Endothelial cell of umbilical vein (primary cell): ENCODE data around the gene ACADSB.

ENCODE experiments used
- CTCF ChIP-seq, 2 donors: IDR thresholded peaks; 1 replicate in 1 of 2; 2 replicates in 1 of 2; pipeline ENCODE4 v1.5.1; 2011; ENCODE audit warnings: low read length in 2 of 2, mild to moderate bottlenecking in 2 of 2, moderate library complexity in 2 of 2, control low read depth in 1 of 2, inconsistent platforms in 1 of 2, low read depth in 1 of 2; ENCODE audit not compliant: insufficient read depth in 1 of 2; ENCODE audit errors: extremely low read depth in 1 of 2
- EZH2 ChIP-seq: IDR thresholded peaks from 2 replicates; pipeline ENCODE4 v1.6.1; 2012; ENCODE audit warnings: borderline replicate concordance, low read depth, mild to moderate bottlenecking, moderate library complexity, low read length, inconsistent platforms; ENCODE audit not compliant: severe bottlenecking
- FOS ChIP-seq: IDR thresholded peaks from 2 replicates; pipeline ENCODE4 v1.6.1; 2011; ENCODE audit warnings: mild to moderate bottlenecking, low read length, moderate library complexity, borderline replicate concordance; ENCODE audit not compliant: insufficient read depth
- JUN ChIP-seq: IDR thresholded peaks from 2 replicates; pipeline ENCODE4 v1.6.1; 2011; ENCODE audit warnings: borderline replicate concordance, low read depth; ENCODE audit not compliant: insufficient read length, insufficient read depth
- MAX ChIP-seq: IDR thresholded peaks from 2 replicates; pipeline ENCODE4 v1.6.1; 2011; ENCODE audit not compliant: insufficient read depth, insufficient read length
- POLR2A ChIP-seq: IDR thresholded peaks from 2 replicates; pipeline ENCODE4 v1.6.1; 2012; ENCODE audit warnings: low read depth, mild to moderate bottlenecking, control low read depth, low read length
- POLR2AphosphoS5 ChIP-seq: IDR thresholded peaks from 2 replicates; pipeline ENCODE4 v1.6.1; 2012; ENCODE audit warnings: low read depth, mild to moderate bottlenecking, control low read depth, low read length, moderate library complexity; ENCODE audit not compliant: insufficient read depth

GRCh38 chr10:122980209-122981065, 28.4 kb upstream of the ACADSB start, which contains the start of gene PSTK:
- TF ChIP-seq CTCF (IDR thresholded peaks at IDR 0.05; ENCODE audit: extremely low read depth in 1 of 2, insufficient read depth in 1 of 2, low read depth in 1 of 2, low read length in 2 of 2) = peak; percentile 84 to 97
- TF ChIP-seq POLR2A = peak; percentile 56
- no peak for TF ChIP-seq EZH2
- peak; percentile 65 for TF ChIP-seq JUN
- TF ChIP-seq POLR2AphosphoS5 = peak; percentile 77
- TF ChIP-seq MAX = peak; percentile 24
- no peak for TF ChIP-seq FOS
